HFF-Myc (cell line): ENCODE results near the gene TARBP1.

Source experiments
- DNase-seq: peaks from one replicate; pipeline ENCODE4 v3.0.0-alpha.2; 2011; ENCODE audit warnings: low read depth; ENCODE audit errors: extremely low read depth
- H3K4me3 ChIP-seq: replicated peaks from 2 replicates; pipeline ENCODE4 v1.5.1; 2011; ENCODE audit warnings: low read depth, mild to moderate bottlenecking, control low read depth, low read length
- TF ChIP-seq, protein P1 (sequence below): IDR thresholded peaks from 2 replicates; pipeline ENCODE4 v1.5.1; 2012; ENCODE audit warnings: mild to moderate bottlenecking, low read depth, low read length, control low read depth; ENCODE audit errors: missing control alignments

The TARBP1 gene

GRCh38 chr1:234488054-234489006, 9.4 kb upstream of the TARBP1 start:
- no peak overlapping the region for H3K4me3 ChIP-seq
- TF ChIP-seq, protein P1, sequence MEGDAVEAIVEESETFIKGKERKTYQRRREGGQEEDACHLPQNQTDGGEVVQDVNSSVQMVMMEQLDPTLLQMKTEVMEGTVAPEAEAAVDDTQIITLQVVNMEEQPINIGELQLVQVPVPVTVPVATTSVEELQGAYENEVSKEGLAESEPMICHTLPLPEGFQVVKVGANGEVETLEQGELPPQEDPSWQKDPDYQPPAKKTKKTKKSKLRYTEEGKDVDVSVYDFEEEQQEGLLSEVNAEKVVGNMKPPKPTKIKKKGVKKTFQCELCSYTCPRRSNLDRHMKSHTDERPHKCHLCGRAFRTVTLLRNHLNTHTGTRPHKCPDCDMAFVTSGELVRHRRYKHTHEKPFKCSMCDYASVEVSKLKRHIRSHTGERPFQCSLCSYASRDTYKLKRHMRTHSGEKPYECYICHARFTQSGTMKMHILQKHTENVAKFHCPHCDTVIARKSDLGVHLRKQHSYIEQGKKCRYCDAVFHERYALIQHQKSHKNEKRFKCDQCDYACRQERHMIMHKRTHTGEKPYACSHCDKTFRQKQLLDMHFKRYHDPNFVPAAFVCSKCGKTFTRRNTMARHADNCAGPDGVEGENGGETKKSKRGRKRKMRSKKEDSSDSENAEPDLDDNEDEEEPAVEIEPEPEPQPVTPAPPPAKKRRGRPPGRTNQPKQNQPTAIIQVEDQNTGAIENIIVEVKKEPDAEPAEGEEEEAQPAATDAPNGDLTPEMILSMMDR = no peak
- DNase-seq = no peak

- no peak overlapping the region for H3K4me3 ChIP-seq
- TF ChIP-seq, protein P1 = peak; percentile 66
- peak; percentile 68 for DNase-seq
These were observed 8.2 kb upstream of the TARBP1 start for GRCh38 chr1:234486858-234487840.

DNA sequence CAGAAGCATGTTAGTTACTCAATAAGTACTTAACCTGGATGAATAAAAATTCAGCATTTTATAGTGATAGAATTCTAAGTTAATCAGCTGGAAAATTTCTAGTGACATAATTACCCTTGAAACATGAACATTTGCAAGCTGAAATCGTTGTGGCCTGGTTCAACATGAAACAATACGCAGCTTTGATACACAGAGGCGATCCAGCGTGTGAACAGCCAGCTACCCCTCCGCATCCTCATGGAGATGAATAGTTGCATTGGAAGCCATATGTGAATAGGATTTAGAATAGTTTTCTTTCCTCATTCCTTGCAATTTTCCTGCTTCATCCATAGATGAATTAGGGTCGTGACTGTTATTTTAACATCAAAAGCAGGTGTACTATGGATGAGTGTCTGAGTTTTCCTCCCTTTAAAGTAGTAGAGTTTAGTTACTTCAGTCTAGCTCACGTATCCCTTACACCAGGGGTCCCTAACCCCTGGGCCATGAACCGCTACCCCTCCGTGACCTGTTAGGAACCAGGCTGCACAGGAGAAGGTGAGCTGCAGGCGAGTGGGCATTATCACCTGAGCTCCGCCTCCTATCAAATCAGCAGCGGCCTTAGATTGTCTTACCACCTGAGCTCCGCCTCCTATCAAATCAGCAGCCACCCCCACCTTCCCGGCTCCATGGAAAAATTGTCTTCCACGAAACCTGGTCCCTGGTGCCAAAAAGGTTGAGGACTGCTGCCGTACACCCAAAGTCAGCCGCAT, 6.2 kb upstream of the TARBP1 start:
- no peak overlapping the region for H3K4me3 ChIP-seq
- no peak for DNase-seq
- TF ChIP-seq, protein P1 = no peak

- TF ChIP-seq, protein P1 = no peak
These were observed 5.2 kb upstream of the TARBP1 start for GRCh38 chr1:234484218-234484617.

GRCh38 chr1:234481771-234482170, 2.8 kb upstream of the TARBP1 start:
- H3K4me3 ChIP-seq = no peak overlapping the region
- TF ChIP-seq, protein P1 = no peak
- no peak for DNase-seq

More at GRCh38 chr1:234484218-234484617, 5.2 kb upstream of the TARBP1 start:
- no peak for DNase-seq
- H3K4me3 ChIP-seq = no peak overlapping the region

GRCh38 chr1:234479866-234480265, 887 bp upstream of the TARBP1 start:
- no peak overlapping the region for H3K4me3 ChIP-seq
- TF ChIP-seq, protein P1 = no peak
- no peak for DNase-seq
